Activated naive CD4-positive, alpha-beta T cell treated with anti-CD3 and anti-CD28 coated beads, Interleukin-2, amount 50 U/mL, for 72 hours (primary cell): Measurements from ENCODE around the gene KCNH6. TPM values are rescaled to one million over a fixed set of nuclear protein-coding genes. Genes with fewer than 3 reads are reported as not detected.

Experiments used
- ATAC-seq, 2 donors: fragments of 150-1000 bp; cut with Tn5 transposase; 2 replicates each; pipeline ENCODE4 v1.10.0; 2021; ENCODE audit warnings: mild to moderate bottlenecking in 2 of 2, moderate library complexity in 2 of 2
- DNase-seq, 2 donors: peaks; one replicate each; pipeline ENCODE4 v3.0.0; 2021 to 2022; ENCODE audit warnings: low spot score in 2 of 2
- H3K27ac Mint-ChIP-seq, 2 donors: one replicate each; pipeline ENCODE4 v1.8.0; 2022; ENCODE audit warnings: mild to moderate bottlenecking in 2 of 2, mixed read lengths in 2 of 2
- H3K36me3 Mint-ChIP-seq, 2 donors: one replicate each; pipeline ENCODE4 v1.8.0; 2022; ENCODE audit warnings: mixed read lengths in 2 of 2
- H3K9me3 Mint-ChIP-seq, 2 donors: one replicate each; pipeline ENCODE4 v1.8.0; 2022; ENCODE audit warnings: mixed read lengths in 2 of 2
- total RNA-seq, 2 donors: library from RNA; stranded (reverse); gene quantifications; one replicate each; pipeline ENCODE4 v1.2.3, GENCODE V29; 2022

Gene KCNH6
- total RNA-seq, 2 donors from 2014 or later = 0.08 TPM; not detected in 1

DNA sequence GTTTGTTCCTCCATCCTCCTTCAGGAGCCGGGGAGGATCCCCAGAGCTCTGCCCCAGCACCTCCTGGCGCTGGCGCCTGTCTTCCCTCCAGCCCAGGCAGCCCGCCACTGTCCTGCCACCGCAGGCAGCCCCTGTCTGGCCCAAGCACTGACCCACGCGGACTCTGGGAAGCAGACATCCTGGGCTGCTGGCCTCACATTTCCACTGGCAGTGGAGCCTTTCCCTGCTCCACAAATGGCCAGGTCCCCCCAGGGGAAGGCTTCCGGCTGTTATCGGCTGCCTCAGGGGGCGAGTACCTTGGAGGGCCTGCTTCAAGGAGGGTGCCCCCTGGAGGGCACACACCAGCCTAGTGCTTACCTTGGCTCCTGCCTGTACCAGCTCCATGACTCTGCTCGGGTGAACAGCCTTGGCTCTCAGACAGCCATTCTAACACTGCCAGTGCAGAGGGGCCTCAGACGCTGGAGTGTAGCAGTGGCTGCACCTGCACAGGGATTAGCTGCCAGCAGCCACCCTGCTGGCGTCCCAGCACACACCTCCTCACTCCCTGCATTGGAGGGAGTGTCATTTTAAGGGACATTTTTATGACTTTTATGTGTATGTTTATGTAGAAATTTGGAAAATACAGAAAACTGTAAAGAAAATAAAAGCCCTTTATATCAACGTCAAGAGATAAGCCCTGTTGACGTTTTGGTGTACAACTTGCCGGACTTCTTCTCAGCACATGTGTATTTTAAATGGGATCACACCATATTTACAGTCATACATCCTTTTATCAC lies 25.3 kb upstream of the KCNH6 start:
- ATAC-seq = no peak
- no peaks in the 10 kb centered on the region for H3K36me3 Mint-ChIP-seq
- no peak overlapping the region for H3K27ac Mint-ChIP-seq
- no peak for DNase-seq
- no peaks in the 10 kb centered on the region for H3K9me3 Mint-ChIP-seq

DNA sequence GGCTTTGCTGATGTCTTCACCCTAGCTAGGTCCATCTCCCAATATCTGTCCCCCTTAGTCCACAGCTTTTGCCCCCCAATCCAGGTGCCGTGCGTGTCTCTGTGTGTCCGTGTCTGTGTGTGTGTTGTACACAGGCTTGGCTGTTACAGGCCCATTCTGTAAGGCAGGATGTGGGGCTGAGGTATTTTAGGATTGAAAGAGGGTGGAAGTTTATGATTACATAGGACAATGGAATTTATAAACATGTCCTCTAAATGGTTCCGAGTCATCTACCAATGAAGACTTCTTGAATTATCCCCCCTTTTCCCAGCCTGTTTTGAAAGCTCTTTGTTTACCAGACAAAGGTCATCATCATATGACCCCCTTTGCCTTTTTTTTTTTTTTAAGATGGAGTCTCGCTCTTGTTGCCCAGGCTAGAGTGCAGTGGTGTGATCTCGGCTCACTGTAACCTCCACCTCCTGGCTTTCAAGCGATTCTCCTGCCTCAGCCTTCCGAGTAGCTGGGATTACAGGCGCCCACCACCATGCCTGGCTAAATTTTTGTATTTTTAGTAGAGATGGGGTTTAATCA lies 24.4 kb upstream of the KCNH6 start:
- DNase-seq (no peak), ATAC-seq (no peak)
- H3K9me3 Mint-ChIP-seq = no peaks in the 10 kb centered on the region
- H3K36me3 Mint-ChIP-seq = no peaks in the 10 kb centered on the region
- no peak overlapping the region for H3K27ac Mint-ChIP-seq

DNA sequence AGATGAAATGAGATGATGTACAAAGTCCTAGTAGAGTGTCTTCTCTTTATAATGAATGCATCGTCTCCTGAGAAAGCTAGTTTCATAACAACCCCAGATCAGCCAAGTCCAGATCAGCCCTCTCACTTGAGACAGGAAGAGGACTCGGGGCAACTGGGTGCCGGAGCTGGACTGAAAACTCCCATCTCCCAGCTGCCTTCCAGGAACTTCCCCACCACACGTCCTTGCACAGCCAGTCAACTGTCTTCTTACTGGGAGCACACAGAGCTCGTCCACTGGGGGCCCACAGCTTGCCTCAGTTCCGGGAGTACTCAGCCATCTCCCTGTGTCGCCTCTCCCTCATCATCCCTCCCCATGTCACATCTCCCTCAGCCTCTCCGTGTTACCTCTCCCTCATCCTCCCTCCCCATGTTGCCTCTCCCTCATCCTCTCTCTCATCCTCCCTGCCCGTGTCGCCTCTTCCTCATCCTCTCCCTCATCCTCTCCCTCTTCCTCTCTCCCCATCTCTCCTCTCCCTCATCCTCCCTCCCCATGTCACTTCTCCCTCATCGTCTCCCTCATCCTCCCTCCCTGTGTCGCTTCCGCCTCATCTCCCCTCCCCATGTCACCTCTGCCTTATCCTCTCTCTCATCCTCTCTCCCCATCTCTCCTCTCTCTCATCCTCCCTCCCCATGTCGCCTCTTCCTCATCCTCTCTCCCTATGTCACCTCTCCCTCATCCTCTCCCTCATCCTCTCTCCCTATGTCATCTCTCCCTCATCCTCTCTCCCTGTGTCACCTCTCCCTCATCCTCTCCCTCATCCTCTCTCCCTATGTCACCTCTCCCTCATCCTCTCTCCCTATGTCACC lies 22.4 kb upstream of the KCNH6 start:
- H3K9me3 Mint-ChIP-seq = peaks cover 3 to 5% of the 10 kb centered on the region in 2 donors
- H3K27ac Mint-ChIP-seq = peak overlapping the region in 1 of 2 donors; percentile 54
- no peak for DNase-seq
- H3K36me3 Mint-ChIP-seq = peaks cover 0 to 7% of the 10 kb centered on the region in 2 donors
- ATAC-seq = no peak

DNA sequence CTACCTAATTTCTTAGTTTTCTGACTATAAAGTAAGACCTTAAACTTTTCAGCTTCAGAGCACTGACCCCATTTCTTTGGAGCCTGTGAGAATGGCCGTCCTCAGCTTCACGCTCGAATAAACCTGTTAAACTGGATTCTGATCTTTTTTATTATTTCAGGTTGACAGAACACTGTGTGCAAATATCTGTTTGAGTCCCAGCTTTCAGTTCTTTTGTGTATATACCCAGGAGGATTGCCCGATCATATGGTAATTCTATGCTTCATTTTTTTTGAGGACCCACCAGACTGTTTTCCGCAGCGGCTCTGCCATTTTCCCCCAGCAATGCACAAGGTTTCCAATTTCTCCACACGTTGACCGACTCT lies 19.8 kb upstream of the KCNH6 start:
- Mint-ChIP-seq H3K27ac (no peak overlapping the region), H3K36me3 (peaks cover 0 to 10% of the 10 kb centered on the region in 2 donors), H3K9me3 (peaks cover 3 to 12% of the 10 kb centered on the region in 2 donors)
- no peak for DNase-seq
- no peak for ATAC-seq

DNA sequence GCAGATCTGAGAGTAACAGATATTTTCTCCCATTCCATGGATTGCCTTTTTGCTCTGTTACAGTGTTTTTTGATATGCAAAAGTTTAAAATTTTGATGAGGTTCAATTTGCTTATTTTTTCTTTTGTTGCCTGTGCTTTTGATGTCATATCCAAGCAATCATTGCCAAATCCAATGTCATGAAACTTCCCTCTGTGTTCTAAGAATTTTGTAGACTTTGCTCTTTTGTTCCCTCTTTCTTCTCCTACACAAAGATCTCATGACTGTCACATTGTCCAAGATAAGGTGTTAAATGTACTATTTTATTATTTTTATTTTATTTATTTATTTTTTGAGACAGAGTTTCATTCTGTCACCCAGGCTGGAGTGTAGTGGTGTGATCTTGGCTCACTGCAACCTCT lies 18.9 kb upstream of the KCNH6 start:
- Mint-ChIP-seq H3K36me3 (peaks cover 0 to 10% of the 10 kb centered on the region in 2 donors), H3K9me3 (peaks cover 3 to 12% of the 10 kb centered on the region in 2 donors), H3K27ac (no peak overlapping the region)
- no peak for ATAC-seq
- no peak for DNase-seq

DNA sequence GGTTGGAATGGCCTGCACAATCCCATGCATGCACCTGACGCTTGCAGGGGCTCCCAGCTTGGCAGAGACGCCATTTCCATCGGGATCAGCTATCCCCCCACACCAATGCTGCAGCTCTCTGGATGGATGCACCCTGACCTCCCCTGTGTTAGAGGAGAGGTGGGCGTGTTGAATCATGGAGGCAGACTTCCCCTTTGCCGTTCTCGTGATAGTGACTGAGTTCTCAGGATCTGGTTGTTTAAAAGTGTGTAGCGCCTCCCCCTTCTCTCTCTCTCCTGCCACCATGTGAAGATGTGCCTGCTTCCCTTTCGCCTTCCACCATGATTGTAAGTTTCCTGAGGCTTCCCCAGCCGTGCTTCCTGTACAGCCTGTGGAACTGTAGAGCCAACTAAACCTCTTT lies 17.8 kb upstream of the KCNH6 start:
- peaks cover 3 to 12% of the 10 kb centered on the region in 2 donors for H3K9me3 Mint-ChIP-seq
- ATAC-seq (no peak), DNase-seq (no peak)
- H3K36me3 Mint-ChIP-seq = peaks cover 0 to 10% of the 10 kb centered on the region in 2 donors
- no peak overlapping the region for H3K27ac Mint-ChIP-seq

DNA sequence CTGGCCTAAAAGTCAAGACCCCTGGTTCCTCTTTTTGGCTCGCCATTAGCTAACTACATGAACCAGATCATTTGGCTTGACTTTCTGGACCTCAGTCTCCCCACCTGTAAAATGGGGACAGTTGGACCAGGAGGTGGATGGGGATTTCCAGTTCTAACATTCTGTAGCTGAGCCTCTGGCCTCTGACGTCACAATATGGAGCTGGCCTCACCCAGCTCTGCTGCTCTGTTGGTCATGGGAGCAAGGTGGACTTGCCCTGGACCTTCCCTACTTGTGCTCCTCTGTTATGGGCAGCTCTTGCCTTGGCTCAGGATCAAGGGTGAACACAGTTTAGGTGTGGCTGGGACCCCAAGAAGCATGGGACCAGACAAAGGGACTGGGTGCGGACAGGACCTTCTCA lies 16.5 kb upstream of the KCNH6 start:
- DNase-seq (no peak), ATAC-seq (no peak)
- Mint-ChIP-seq H3K27ac (no peak overlapping the region), H3K9me3 (peaks cover 3 to 12% of the 10 kb centered on the region in 2 donors), H3K36me3 (peaks cover 0 to 10% of the 10 kb centered on the region in 2 donors)

DNA sequence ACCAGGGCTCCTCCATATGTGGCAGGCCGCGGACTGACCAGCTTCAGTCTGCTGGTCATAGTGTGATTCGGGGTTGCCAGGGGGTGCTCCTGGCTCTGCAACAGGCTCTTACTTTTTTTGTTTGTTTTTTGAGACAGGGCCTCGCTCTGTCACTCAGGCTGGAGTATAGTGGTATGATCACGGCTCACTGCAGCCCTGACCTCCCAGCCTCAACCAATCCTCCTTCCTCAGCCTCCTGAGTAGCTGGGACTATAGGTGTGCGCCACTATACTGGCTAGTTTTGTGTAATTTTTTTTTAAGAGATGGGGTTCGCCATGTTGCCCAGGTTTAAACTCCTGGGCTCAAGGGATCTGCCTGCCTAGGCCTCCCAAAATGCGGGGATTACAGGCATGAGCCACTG lies 11.8 kb upstream of the KCNH6 start:
- no peaks in the 10 kb centered on the region for H3K36me3 Mint-ChIP-seq

DNA sequence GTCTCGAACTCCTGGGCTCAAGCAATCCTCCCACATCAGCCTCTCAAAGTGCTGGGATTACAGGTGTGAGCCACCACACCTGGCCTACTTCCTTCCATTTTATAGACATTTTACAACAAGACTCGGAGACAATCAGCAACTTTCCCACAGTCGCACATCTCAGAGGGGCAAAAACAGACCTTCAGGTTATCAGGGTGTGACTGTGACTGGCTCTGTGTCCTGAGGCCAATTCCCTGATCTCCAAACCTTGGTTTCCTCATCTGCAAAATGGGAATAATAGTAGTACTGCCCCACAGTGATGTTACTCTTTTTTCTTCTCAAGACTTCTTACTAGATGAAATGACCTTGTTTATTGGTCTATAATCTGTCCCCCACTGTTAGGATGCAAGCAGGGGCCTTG lies 10.8 kb upstream of the KCNH6 start:
- Mint-ChIP-seq H3K36me3 (no peaks in the 10 kb centered on the region), H3K9me3 (no peaks in the 10 kb centered on the region), H3K27ac (no peak overlapping the region)
- DNase-seq (no peak), ATAC-seq (no peak)

More for the DNA sequence above, 11.8 kb upstream of the KCNH6 start:
- peaks cover 0 to under 1% of the 10 kb centered on the region in 2 donors for H3K9me3 Mint-ChIP-seq
- no peak for ATAC-seq
- no peak for DNase-seq
- no peak overlapping the region for H3K27ac Mint-ChIP-seq

DNA sequence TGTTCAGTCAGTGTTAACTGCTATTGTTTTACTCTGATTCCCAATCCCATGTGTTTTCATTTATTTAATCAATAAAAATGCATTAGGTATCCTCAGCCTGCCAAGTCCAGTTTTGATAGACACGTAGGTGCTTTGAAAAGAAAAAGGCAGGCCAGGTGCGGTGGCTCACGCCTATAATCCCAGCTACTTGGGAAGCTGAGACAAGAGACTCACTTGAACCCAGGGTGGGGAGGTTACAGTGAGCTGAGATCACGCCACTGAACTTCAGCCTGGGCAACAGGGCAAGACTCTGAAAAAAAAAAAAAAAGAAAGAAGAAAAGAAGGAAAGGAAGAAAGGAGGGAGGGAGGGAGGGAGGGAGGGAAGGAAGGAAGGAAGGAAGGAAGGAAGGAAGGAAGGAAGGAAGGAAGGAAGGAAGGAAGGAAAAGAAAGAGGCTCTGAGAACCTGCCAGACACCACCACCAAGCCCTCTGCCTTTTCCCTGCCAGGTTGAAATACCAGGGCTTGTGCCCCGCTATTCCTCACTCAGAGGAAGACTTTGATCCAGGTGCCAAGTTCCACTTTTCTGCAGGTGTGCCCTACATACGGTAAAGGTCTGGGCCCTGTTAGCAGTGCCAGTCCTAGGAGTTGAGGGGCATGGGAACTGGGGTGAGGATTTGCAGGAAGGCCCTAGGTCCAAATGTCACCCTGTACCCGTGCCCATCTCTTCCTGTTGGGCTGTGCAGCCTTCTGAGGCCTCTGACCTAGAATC lies 10.1 kb upstream of the KCNH6 start:
- ATAC-seq (no peak), DNase-seq (no peak)
- H3K27ac Mint-ChIP-seq = no peak overlapping the region
- H3K36me3 Mint-ChIP-seq = no peaks in the 10 kb centered on the region
- no peaks in the 10 kb centered on the region for H3K9me3 Mint-ChIP-seq

DNA sequence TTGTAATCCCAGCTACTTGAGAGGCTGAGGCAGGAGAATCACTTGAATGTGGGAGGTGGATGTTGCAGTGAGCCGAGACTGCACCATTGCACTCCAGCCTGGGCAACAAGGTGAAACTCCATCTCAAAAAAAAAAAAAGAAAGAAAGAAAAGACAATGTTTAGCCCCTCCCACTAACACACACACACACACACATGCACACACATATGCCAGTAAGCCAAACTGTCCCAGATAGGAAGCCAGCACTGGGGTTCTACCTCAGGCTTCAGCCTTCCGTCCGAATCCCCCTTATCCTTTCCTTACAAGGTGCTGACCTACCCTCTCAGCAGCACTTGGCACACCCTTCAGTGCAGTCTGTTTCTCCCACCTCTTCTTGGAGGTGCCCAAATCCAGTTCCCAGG lies 8.7 kb upstream of the KCNH6 start:
- ATAC-seq = no peak
- DNase-seq = no peak
- H3K9me3 Mint-ChIP-seq = no peaks in the 10 kb centered on the region
- H3K27ac Mint-ChIP-seq = no peak overlapping the region
- no peaks in the 10 kb centered on the region for H3K36me3 Mint-ChIP-seq

DNA sequence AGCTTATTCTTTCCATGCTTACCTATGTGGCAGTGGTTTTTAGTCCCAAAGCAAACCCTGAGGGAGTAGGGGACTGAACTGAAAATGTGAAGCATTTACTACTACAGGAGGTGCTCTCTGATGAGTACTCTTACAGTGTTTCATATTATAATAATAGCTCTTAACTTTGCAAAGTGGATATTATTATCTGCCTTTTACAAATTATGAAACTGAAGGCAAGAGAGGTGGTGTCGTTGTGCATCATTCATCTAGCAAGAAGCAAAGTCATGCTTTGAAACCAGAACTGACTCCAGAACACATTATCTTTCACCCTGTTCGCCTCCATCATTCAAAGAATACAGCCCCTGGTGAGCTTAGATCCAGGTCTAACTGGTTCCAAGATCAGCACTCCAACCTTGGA lies 8.2 kb upstream of the KCNH6 start:
- no peak for DNase-seq
- Mint-ChIP-seq H3K27ac (no peak overlapping the region), H3K9me3 (no peaks in the 10 kb centered on the region), H3K36me3 (no peaks in the 10 kb centered on the region)
- no peak for ATAC-seq

DNA sequence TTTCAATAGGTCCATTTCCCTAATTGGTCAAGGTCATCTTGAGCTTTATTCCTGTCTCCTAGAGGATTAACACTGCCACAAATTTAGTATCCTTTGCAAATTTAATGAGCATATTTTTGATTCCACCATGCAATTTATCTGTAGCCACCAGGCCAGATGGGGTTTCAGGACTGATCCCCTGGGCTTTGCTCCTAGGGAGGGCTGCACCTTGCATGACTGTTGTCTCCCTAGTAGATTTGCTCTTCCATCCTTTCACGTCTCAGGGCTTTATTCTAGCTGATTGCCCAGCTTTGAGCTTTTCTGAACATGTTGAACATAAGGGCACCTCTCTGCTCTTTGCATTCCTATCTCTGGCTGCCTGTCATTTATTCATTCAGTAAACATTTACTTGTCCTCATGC lies 7.7 kb upstream of the KCNH6 start:
- ATAC-seq = no peak
- Mint-ChIP-seq H3K9me3 (no peaks in the 10 kb centered on the region), H3K36me3 (no peaks in the 10 kb centered on the region), H3K27ac (no peak overlapping the region)
- no peak for DNase-seq

DNA sequence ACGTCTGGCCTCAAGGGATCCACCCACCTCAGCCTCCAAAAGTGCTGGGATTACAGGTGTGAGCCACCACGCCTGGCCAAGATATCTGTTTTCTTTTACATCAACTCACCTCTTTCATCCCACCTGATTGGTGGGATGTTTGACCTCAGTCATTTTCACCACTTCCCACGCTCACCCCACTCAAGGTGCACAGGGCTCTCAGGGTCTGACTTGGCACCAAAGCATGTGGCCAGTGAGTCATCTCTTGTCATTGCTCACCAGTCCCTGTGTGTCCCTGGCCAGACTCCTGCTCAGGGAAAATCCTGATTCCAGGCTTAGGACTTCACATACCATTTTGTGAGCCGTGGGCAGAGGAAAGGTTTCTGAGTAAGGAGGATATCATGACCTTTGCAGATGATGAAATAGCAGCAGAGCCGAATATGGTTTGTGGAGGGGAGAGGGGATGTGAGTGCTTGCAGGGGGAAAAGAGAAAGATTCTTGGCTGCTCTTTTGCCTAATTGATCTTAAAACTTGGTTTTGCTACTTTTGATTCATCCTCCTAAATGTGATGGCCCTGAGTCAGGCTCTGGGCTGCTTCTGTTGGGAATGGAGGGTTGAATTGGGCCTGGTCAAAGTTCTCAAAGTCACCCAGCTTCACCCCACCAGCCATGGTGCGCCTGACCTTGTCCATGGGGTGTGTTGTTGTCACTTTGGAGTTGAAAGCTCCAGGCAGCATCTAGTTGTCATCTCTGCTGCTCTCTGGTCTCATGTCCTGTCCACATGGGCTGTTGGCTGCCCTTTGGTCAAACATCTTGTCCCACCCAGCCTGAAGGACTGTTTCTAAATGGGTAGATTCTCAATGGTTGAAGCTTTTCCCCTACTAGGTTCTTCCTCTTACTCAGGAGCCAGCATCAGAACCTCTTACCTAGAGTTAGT lies 6.0 kb upstream of the KCNH6 start:
- no peaks in the 10 kb centered on the region for H3K36me3 Mint-ChIP-seq
- DNase-seq (peak in 1 of 2 donors; percentile 75), ATAC-seq (peak; percentile 88 to 96)
- H3K27ac Mint-ChIP-seq = peak overlapping the region in 1 of 2 donors; percentile 60
- no peaks in the 10 kb centered on the region for H3K9me3 Mint-ChIP-seq

DNA sequence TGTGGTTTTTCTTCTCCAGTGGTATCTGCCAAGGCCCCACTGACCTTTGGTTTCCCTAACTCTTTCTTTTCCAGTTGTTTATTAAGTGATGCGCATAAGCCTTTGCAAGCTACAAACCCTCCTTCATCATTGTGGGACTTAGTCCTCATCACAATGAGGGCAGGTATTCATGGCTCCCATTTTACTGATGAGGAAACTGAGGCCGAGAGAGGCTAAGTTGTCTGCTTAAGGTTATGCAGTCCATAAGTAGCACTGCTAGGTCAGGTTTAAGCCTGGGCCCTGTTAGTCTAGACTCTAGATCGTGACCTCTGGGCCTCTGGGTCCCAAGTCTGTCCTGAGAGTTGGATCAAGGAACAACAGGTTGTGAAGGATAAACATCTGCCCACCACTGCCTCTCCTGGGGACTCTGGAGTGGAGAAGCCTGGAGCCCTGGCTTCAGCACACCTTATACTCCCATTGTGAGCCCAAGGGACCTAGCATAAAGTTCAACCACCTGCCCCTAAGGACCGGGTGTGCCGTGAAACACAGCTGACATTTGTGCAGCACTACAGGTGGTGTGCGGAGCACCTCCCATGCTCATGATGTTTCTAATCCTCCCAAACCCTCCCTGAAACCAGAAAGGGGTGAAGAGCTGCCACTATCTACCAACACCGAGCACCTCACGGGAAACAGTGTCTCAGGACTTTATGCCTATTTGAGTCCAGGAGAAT lies 5.2 kb upstream of the KCNH6 start:
- Mint-ChIP-seq H3K27ac (no peak overlapping the region), H3K9me3 (no peaks in the 10 kb centered on the region), H3K36me3 (no peaks in the 10 kb centered on the region)
- DNase-seq (no peak), ATAC-seq (no peak)
